Activated CD4-positive, alpha-beta T cell treated with anti-CD3 and anti-CD28 coated beads for 36 hours (primary cell): ENCODE measurements around the gene ATAD3A. TPM values are rescaled to one million over a fixed set of nuclear protein-coding genes. Genes with fewer than 3 reads are reported as not detected.
A peak's percentile ranks its signal among the peaks of the same experiment; 100 is the strongest.
"Not testable (repeated sequence)": the region's sequence is repeated elsewhere in the genome, so short reads cannot be mapped to it uniquely, and the experiment has no call there.

Experiments used
- ATAC-seq: fragments of 200-7000 bp; cut with Tn5 transposase; one replicate; pipeline ENCODE4 v1.10.0; 2021; ENCODE audit warnings: mild to moderate bottlenecking, moderate library complexity
- CTCF ChIA-PET: fragments of 350-600 bp; sonication (Branson Sonifier 250); formaldehyde crosslinking; loops from one replicate; lab custom pipeline; 2021; ENCODE audit warnings: antibody characterized with exemption; lab: Charles Lee
- POLR2A ChIA-PET: fragments of 350-600 bp; sonication (Branson Sonifier 250); formaldehyde crosslinking; loops from one replicate; lab custom pipeline; 2021; ENCODE audit warnings: antibody characterized with exemption, inconsistent platforms; lab: Charles Lee
- DNase-seq: peaks from one replicate; pipeline ENCODE4 v3.0.0-alpha.2; 2020
- H3K27ac Mint-ChIP-seq: one replicate; pipeline ENCODE4 v1.8.0; 2021; ENCODE audit warnings: mixed read lengths
- H3K27me3 Mint-ChIP-seq: one replicate; pipeline ENCODE4 v1.8.0; 2021; ENCODE audit warnings: mixed read lengths
- H3K36me3 Mint-ChIP-seq: one replicate; pipeline ENCODE4 v1.8.0; 2021; ENCODE audit warnings: low read depth, mixed read lengths
- H3K4me1 Mint-ChIP-seq: one replicate; pipeline ENCODE4 v1.8.0; 2021; ENCODE audit warnings: mixed read lengths
- H3K4me3 Mint-ChIP-seq: one replicate; pipeline ENCODE4 v1.8.0; 2021; ENCODE audit warnings: mild to moderate bottlenecking, moderate library complexity, mixed read lengths
- H3K9me3 Mint-ChIP-seq: one replicate; pipeline ENCODE4 v1.8.0; 2021; ENCODE audit warnings: low read depth, mixed read lengths
- intact Hi-C, 2 experiments: fragments of 100-400 bp; cut with DNase I in 1 of 2; cut with micrococcal nuclease in 1 of 2; formaldehyde crosslinking; loops; one replicate each; pipeline versions ENCODE4 v1.14.2 to v1.15.1; 2022 to 2024; cut with DNase I, micrococcal nuclease
- total RNA-seq, 2 experiments: library from RNA; stranded (reverse); gene quantifications; one replicate each; pipeline ENCODE4 v1.2.3, GENCODE V29; 2021

The ATAD3A gene
- total RNA-seq, 2 experiments from 2014 or later = 39.9 to 42.9 TPM

GRCh38 chr1:1552263-1552639, 40.3 kb downstream of the ATAD3A start:
- Mint-ChIP-seq H3K36me3 (no peaks in the 10 kb centered on the region), H3K27me3 (no peaks in the 10 kb centered on the region), H3K4me1 (peaks cover 5% of the 10 kb centered on the region), H3K9me3 (no peaks in the 10 kb centered on the region), H3K4me3 (no peak overlapping the region), H3K27ac (no peak overlapping the region)
- intact Hi-C loops = no loop called here
- ATAC-seq (no peak), DNase-seq (no peak)
- ChIA-PET POLR2A (interaction anchor here (0.7 kb wide), 1 partner anchor 84 kb away, joined by 5 read pairs; no protein-coding TSS in a partner anchor), CTCF (no interaction called here)

GRCh38 chr1:1553821-1554494, 42.0 kb downstream of the ATAD3A start:
- H3K36me3 Mint-ChIP-seq = no peaks in the 10 kb centered on the region
- ChIA-PET CTCF (no interaction called here), POLR2A (interaction anchor here (0.6 kb wide), 1 partner anchor 179 kb away, joined by 3 read pairs; no protein-coding TSS in a partner anchor)
- peak overlapping the region; percentile 3 for H3K27ac Mint-ChIP-seq
- peaks cover 5% of the 10 kb centered on the region for H3K4me1 Mint-ChIP-seq
- no peaks in the 10 kb centered on the region for H3K27me3 Mint-ChIP-seq
- no peak for DNase-seq
- no peak overlapping the region for H3K4me3 Mint-ChIP-seq
- intact Hi-C loops = no loop called here
- ATAC-seq = no peak
- no peaks in the 10 kb centered on the region for H3K9me3 Mint-ChIP-seq

GRCh38 chr1:1554550-1554925, 42.6 kb downstream of the ATAD3A start:
- no peak overlapping the region for H3K27ac Mint-ChIP-seq
- H3K4me3 Mint-ChIP-seq = no peak overlapping the region
- no peak for ATAC-seq
- H3K36me3 Mint-ChIP-seq = no peaks in the 10 kb centered on the region
- no peaks in the 10 kb centered on the region for H3K27me3 Mint-ChIP-seq
- POLR2A ChIA-PET = no interaction called here
- CTCF ChIA-PET = no interaction called here
- peaks cover 5% of the 10 kb centered on the region for H3K4me1 Mint-ChIP-seq
- intact Hi-C loops = no loop called here
- H3K9me3 Mint-ChIP-seq = no peaks in the 10 kb centered on the region
- DNase-seq = no peak

DNA sequence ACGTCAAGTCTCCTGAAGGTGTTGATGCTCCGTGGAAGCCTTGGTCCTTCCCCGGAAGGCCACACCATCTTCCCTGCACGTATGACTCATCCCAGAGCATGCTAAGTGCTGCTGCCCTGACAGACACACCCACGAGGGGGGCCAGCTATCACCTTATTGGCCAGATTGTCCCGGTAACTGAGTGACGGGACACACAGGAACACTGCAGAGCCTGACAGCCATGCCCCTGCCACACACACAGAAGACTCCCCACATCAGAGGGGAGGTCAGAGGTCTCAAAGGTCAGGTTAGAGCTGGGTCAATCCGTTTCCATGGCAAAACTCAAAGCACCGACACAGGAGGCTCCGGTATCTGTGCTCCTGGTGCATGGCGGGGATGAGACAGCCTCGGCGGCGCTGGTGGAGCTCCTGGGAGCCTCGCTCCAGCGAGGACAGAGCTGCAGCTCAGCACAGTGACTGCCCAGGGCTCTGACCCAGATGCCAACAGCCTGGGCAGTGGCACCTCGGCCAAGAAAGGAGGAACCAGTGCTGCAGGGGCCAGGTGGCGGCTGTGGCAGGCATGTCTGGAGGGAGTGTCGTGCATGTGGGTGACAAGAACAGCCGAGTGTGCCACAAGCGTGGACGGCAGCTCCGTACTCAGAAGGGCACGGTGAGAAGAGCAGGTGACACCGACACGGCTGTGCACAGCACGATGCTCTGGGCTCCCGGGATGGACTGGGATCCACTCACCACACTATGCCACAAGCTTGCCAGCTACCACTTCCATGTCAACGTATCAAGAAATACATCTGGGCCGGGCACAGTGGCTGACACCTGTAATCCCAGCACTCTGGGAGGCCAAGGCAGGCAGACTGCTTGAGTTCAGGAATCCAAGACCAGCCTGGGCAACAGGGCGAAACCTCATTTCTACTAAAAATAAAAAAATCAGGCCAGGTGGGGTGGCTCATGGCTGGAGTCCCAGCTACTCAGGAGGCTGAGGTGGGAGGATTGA, 43.3 kb downstream of the ATAD3A start:
- CTCF ChIA-PET = interaction anchor here (0.7 to 1.1 kb wide), 2 partner anchors 10 to 59 kb away, joined by 3 to 4 read pairs; no protein-coding TSS in a partner anchor
- H3K27ac Mint-ChIP-seq = no peak overlapping the region

GRCh38 chr1:1556505-1556904, 44.5 kb downstream of the ATAD3A start:
- peaks cover 5% of the 10 kb centered on the region for H3K4me1 Mint-ChIP-seq
- no peaks in the 10 kb centered on the region for H3K27me3 Mint-ChIP-seq
- ChIA-PET POLR2A (interaction anchor here (0.6 kb wide), 1 partner anchor 42 kb away, joined by 6 read pairs; no protein-coding TSS in a partner anchor), CTCF (interaction anchor here (0.5 to 1.1 kb wide), 2 partner anchors 9 to 116 kb away, joined by 4 read pairs; no protein-coding TSS in a partner anchor)
- ATAC-seq = no peak
- no peaks in the 10 kb centered on the region for H3K9me3 Mint-ChIP-seq
- DNase-seq = no peak
- H3K4me3 Mint-ChIP-seq = no peak overlapping the region
- H3K36me3 Mint-ChIP-seq = no peaks in the 10 kb centered on the region
- intact Hi-C loops = no loop called here
- no peak overlapping the region for H3K27ac Mint-ChIP-seq

More for the DNA sequence above, 43.3 kb downstream of the ATAD3A start:
- POLR2A ChIA-PET = no interaction called here
- Mint-ChIP-seq H3K36me3 (no peaks in the 10 kb centered on the region), H3K4me1 (peaks cover 5% of the 10 kb centered on the region), H3K9me3 (no peaks in the 10 kb centered on the region), H3K4me3 (no peak overlapping the region), H3K27me3 (no peaks in the 10 kb centered on the region)
- DNase-seq (no peak), ATAC-seq (no peak)
- intact Hi-C loops = no loop called here

DNA sequence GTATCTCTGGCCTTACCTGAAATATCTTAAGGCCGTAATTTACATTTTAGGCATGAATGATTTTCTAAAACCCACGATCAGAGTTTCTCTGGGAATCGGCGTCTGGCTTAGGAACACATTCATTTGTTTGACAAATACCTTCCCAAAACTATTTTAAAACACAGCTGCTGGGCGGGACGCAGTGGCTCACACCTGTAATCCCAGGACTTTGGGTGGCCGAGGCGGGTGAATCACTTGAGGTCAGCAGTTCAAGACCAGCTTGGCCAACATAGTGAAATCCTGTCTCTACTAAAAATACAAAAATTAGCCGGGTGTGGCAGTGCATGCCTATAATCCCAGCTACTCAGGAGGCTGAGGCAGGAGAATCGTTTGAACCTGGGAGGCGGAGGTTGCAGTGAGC, 45.0 kb downstream of the ATAD3A start:
- H3K27me3 Mint-ChIP-seq, H3K4me1 Mint-ChIP-seq, intact Hi-C loops, H3K4me3 Mint-ChIP-seq, ATAC-seq, H3K9me3 Mint-ChIP-seq, CTCF ChIA-PET, H3K36me3 Mint-ChIP-seq, DNase-seq, H3K27ac Mint-ChIP-seq: not testable (repeated sequence)
- POLR2A ChIA-PET = interaction anchor here (0.6 kb wide), 1 partner anchor 42 kb away, joined by 6 read pairs; no protein-coding TSS in a partner anchor

DNA sequence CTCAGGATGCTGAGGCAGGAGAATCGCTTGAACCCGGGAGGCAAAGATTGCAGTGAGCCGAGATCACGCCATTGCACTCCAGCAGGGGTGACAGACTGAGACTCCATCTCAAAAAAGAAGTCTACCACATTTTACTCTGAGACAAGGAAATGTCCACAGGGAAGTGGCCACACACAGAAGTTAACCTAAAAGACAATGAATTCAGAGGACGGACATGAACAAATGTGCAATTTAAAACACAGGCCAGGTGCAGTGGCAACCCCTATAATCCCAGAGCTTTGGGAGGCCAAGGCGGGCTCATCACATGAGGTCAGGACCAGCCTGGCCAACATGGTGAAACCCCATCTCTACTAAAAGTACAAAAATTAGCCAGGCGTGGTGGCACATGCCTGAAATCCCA, 45.7 kb downstream of the ATAD3A start:
- CTCF ChIA-PET = interaction anchor here (0.8 kb wide), 1 partner anchor 342 kb away, joined by 3 read pairs; no protein-coding TSS in a partner anchor
- H3K9me3 Mint-ChIP-seq, H3K27ac Mint-ChIP-seq, H3K4me3 Mint-ChIP-seq, H3K27me3 Mint-ChIP-seq, H3K4me1 Mint-ChIP-seq, DNase-seq, intact Hi-C loops, ATAC-seq, POLR2A ChIA-PET, H3K36me3 Mint-ChIP-seq: not testable (repeated sequence)

- no peak for DNase-seq
- Mint-ChIP-seq H3K4me1 (peaks cover 5% of the 10 kb centered on the region), H3K36me3 (peaks cover 16% of the 10 kb centered on the region), H3K27me3 (no peaks in the 10 kb centered on the region), H3K27ac (no peak overlapping the region), H3K4me3 (no peak overlapping the region), H3K9me3 (no peaks in the 10 kb centered on the region)
- ChIA-PET POLR2A (no interaction called here), CTCF (interaction anchor here (0.8 kb wide), 1 partner anchor 10 kb away, joined by 3 read pairs; no protein-coding TSS in a partner anchor)
- no peak for ATAC-seq
- intact Hi-C loops = no loop called here
Observed at GRCh38 chr1:1558591-1558990, 46.6 kb downstream of the ATAD3A start.

DNA sequence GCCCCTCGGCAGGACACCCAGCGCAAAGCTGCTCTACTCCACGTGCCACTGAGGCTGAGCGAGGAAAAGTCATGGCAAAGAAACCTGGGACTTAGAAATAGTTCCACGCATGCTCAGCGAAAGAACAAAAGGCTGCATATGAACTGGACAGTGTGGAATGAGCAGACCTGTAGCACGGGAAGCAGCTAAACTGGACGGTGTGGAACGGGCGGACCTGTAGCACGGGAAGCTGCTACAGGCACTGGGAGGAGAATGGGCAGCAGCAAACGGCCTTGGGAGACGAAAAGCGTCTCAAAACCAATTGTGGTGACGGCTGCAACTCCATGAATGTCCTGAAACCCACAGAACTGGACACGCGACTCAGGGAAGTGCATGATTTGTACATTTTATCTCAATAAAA, 47.1 kb downstream of the ATAD3A start:
- ChIA-PET POLR2A (interaction anchor here (1.1 kb wide), 1 partner anchor 13 kb away, joined by 3 read pairs; no protein-coding TSS in a partner anchor), CTCF (interaction anchor here (0.8 kb wide), 1 partner anchor 9 kb away, joined by 3 read pairs; no protein-coding TSS in a partner anchor)
- Mint-ChIP-seq H3K27ac (no peak overlapping the region), H3K36me3 (peaks cover 20% of the 10 kb centered on the region), H3K27me3 (no peaks in the 10 kb centered on the region), H3K4me3 (no peak overlapping the region), H3K4me1 (peaks cover 5% of the 10 kb centered on the region), H3K9me3 (no peaks in the 10 kb centered on the region)
- ATAC-seq (no peak), DNase-seq (no peak)
- intact Hi-C loops = no loop called here

DNA sequence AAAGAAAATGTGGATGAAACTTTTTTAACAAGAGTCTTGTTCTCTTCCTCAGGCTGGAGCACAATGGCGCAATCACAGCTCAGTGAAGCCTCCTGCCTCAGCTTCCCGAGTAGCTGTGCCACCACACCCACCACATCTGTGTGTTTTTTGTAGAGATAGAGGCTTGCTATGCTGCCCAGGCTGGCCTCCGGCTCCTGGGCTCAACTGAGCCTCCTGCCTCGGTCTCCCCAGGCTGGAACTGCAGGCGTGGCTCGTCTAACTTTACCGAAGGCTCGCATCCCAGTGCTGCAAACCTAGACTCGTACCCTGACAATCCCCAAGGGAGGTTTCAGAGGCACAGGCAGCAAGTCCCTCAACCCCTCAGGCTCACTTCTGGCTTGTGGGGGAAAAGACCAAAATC, 48.2 kb downstream of the ATAD3A start:
- H3K4me1 Mint-ChIP-seq = peaks cover 7% of the 10 kb centered on the region
- ATAC-seq = no peak

More for the DNA sequence above, 48.2 kb downstream of the ATAD3A start:
- Mint-ChIP-seq H3K36me3 (peaks cover 30% of the 10 kb centered on the region), H3K4me3 (no peak overlapping the region), H3K27ac (no peak overlapping the region), H3K27me3 (no peaks in the 10 kb centered on the region), H3K9me3 (no peaks in the 10 kb centered on the region)
- intact Hi-C loops = no loop called here
- no peak for DNase-seq
- ChIA-PET CTCF (interaction anchor here (1.0 kb wide), 1 partner anchor 50 kb away, joined by 3 read pairs; no protein-coding TSS in a partner anchor), POLR2A (interaction anchor here (1.1 kb wide), 1 partner anchor 12 kb away, joined by 3 read pairs; no protein-coding TSS in a partner anchor)
